ENCODE data around the gene RTN4RL1. TPM values are rescaled to one million over a fixed set of nuclear protein-coding genes. Genes with fewer than 3 reads are reported as not detected.

Gene RTN4RL1
- total and polyA plus RNA-seq, 2 experiments from 2014 or later: 32.2 to 45.4 TPM

DNA sequence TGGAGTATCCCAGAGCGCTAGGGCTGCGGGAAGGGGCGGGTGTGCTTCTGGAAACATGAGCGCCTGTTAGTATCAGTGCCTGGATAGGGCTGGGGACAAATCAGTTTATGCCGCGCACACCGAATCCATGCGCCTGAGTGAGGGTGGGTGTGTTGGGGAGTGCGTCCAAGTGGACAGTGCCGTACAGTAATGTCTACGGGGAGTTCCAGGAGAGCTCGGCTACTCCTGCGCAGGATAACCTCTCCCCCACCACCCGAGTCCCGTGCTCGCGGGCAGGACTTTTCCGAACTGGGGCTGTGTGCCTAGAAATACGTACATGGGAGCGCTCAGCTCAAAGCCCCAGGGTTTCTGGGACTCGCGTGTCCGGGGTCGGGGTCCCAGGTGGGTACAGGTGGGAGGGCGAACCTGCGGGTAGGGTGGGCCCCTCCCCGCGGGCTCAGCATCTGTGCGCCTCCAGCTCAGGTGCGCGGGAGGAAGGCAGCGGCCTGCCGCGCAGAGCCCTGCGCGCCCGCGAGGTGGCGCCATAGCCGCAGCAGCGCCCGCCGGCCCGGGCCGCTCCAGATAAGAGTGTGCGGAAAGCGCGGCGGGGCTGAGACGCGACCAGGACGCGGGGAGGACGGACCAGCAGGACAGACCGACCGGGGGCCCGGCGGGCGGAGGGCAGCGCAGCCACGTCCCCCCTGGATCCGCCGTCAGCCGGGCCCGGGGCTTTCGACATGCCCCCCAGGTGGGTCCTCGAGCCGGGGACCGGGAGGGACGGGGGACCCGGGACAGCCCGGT lies 29.6 kb upstream of the RTN4RL1 start, which contains the start of gene HIC1:
Gene HIC1, plus strand, starts transcription at position 592 of the 780 bp plus-strand sequence. CDS start 1,588 bp downstream, outside the sequence.
- Histone ChIP-seq H3K4me3 (peak within 1 kb of the TSS; percentile 60), H3K4me1 (ENCODE audit: low read depth) (peaks cover 11% of the 10 kb centered on the region), H3K9me3 (ENCODE audit: low read depth) (no peaks in the 10 kb centered on the region), H3K27ac (no peak within 1 kb of the TSS), H3K36me3 (no peaks in the 10 kb centered on the region), H3K27me3 (peaks cover 91% of the 10 kb centered on the region)
- DNase-seq (ENCODE audit: low read depth in 1 of 2, low spot score in 1 of 2): peak; percentile 84 to 86
- TF ChIP-seq, protein P1, sequence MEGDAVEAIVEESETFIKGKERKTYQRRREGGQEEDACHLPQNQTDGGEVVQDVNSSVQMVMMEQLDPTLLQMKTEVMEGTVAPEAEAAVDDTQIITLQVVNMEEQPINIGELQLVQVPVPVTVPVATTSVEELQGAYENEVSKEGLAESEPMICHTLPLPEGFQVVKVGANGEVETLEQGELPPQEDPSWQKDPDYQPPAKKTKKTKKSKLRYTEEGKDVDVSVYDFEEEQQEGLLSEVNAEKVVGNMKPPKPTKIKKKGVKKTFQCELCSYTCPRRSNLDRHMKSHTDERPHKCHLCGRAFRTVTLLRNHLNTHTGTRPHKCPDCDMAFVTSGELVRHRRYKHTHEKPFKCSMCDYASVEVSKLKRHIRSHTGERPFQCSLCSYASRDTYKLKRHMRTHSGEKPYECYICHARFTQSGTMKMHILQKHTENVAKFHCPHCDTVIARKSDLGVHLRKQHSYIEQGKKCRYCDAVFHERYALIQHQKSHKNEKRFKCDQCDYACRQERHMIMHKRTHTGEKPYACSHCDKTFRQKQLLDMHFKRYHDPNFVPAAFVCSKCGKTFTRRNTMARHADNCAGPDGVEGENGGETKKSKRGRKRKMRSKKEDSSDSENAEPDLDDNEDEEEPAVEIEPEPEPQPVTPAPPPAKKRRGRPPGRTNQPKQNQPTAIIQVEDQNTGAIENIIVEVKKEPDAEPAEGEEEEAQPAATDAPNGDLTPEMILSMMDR (IDR thresholded peaks at IDR 0.05; ENCODE audit: low read depth, low read length): peak; percentile 77

DNA sequence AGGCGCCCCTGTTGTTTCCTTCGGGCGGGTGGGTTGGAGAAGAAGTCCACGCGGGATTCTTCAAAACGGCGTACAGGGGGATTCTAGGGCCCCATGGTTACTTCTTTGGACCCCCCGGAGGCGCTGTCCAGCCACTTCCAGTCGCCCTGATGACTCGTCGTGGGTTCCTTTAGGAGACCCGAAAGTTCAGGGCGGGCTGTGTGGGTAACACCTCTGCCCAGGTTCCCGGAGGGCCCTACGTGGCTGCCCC lies 29.1 kb upstream of the RTN4RL1 start:
- Histone ChIP-seq H3K27me3 (peaks cover 91% of the 10 kb centered on the region), H3K36me3 (no peaks in the 10 kb centered on the region), H3K27ac (no peak overlapping the region), H3K9me3 (ENCODE audit: low read depth) (no peaks in the 10 kb centered on the region), H3K4me1 (ENCODE audit: low read depth) (peaks cover 11% of the 10 kb centered on the region), H3K4me3 (peak overlapping the region; percentile 60)
- TF ChIP-seq, protein P1 (IDR thresholded peaks at IDR 0.05; ENCODE audit: low read depth, low read length): no peak
- no peak for DNase-seq (ENCODE audit: low read depth in 1 of 2, low spot score in 1 of 2)

DNA sequence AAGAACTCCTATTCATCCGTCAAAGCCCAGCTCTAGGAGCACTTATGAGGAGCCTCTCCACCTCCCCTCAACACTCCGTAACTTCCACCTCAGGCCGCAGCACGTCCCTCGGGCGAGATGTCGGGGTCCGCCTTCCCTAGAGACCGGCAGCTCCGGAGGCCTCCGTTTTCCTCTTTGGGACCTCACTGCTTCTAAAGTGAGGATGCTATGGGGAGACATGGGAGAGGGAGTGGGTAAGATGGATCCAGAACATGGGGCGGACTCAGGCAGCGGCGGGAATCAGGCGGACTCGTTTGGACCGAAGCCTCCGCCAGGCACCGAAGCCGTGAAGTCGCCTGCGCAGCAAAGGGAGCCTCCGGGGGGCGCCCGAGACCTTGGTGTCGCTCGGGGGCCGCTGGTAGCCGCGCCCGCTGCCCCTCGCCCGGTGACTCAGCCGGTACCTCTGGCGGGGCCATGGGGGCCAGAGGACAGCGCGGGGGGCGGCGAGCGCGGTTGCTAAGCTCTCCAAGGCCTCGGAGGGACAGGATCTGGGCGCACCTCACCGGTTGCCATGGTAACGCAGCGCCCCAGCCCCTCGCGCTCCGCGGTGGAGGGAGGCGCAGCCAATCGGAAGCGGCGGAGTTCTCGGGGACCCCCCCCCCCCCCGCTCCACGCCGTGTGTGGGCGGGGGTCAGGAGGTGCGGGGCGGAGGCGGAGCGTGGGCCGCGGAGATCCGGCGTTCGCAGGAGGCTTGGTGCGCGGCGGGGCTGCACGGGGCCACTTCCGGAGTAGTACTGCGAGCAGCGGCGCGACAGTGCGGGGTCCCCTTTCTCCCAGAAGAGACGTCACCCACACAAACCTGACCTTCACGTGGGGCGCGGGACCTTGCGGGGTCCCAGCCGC lies 28.5 kb upstream of the RTN4RL1 start:
- TF ChIP-seq, protein P1 (IDR thresholded peaks at IDR 0.05; ENCODE audit: low read depth, low read length): peak; percentile 60
- DNase-seq (ENCODE audit: low read depth in 1 of 2, low spot score in 1 of 2): peak; percentile 78
- H3K27ac ChIP-seq: no peak overlapping the region
- peak overlapping the region; percentile 60 for H3K4me3 ChIP-seq
- H3K36me3 ChIP-seq: no peaks in the 10 kb centered on the region
- H3K9me3 ChIP-seq (ENCODE audit: low read depth): no peaks in the 10 kb centered on the region
- H3K4me1 ChIP-seq (ENCODE audit: low read depth): peaks cover 11% of the 10 kb centered on the region
- H3K27me3 ChIP-seq: peaks cover 91% of the 10 kb centered on the region

DNA sequence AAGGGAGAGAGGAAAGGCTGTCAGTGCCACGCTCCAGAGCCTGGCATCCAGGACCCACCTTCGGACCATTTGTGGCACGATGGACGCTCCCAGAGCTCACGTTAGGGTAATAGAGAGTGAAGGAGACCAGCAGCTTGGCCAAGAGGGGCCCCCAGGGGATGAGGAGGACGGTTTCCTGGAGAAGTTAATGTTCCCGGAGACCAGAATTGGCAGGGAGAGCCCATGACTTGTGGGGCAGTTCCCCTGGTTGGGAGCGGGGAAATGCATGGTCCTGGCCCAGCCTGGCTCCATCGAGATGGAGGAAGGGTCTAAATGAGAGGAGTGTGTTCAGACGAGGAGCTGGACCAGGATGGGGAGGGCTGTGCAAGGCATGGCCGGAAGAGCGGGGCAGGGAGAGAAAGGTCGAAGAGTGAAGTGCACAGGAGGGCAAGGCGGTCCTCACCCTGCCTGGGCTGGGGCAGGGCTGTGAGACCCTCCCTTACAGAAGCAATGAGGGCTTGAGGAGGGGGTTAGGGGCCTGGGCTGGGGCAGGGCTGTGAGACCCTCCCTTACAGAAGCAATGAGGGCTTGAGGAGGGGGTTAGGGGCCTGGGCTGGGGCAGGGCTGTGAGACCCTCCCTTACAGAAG lies 26.9 kb upstream of the RTN4RL1 start:
- Histone ChIP-seq H3K36me3 (no peaks in the 10 kb centered on the region), H3K9me3 (ENCODE audit: low read depth) (no peaks in the 10 kb centered on the region), H3K4me1 (ENCODE audit: low read depth) (peaks cover 11% of the 10 kb centered on the region), H3K27ac (no peak overlapping the region), H3K27me3 (peaks cover 81% of the 10 kb centered on the region), H3K4me3 (no peak overlapping the region)
- TF ChIP-seq, protein P1 (IDR thresholded peaks at IDR 0.05; ENCODE audit: low read depth, low read length): no peak
- no peak for DNase-seq (ENCODE audit: low read depth in 1 of 2, low spot score in 1 of 2)

DNA sequence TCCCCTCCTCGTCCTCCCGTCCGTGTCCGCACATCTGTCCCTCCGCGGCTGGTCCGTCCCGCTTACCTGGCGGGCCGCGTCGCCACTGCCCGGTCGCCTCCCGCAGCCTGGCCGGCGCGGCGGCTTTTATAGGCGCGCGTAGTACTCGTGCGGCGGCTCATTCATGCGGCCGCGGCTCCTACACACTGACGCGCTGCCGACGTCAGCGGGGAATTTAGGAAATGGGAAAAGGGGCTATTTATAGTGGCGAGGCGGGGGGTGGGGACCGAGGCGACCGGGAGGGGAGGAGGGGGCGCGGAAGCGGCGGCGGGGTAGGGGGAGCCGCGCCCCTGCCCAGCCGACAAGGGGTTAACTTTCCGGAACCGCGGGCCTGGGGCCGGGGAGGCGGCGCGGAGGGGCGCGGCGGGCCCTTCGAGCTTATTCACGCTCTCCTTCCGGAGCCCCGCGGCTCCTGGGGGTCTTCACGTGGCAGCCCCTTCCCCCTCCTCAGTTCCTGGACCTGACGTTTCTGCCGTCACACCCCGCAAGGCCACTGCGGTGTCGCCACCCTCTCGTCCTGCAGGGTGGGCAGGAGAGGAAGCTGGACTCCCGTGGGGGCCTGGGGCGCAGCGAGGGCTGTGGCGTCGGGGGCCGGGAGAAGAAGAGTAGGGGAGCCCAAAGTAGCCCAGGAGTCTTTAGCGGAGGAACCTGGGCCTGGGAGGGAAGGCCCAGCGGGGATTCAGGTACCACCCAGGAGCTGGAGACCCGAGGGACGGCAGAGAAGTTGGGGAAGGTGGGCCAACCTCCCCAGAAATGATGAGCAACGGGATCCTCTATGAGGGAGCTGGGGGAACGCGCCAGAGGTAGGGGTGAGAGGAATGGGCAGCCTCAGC lies 26.2 kb upstream of the RTN4RL1 start:
- Histone ChIP-seq H3K36me3 (no peaks in the 10 kb centered on the region), H3K9me3 (ENCODE audit: low read depth) (no peaks in the 10 kb centered on the region), H3K27me3 (peaks cover 74% of the 10 kb centered on the region), H3K27ac (no peak overlapping the region), H3K4me1 (ENCODE audit: low read depth) (peaks cover 10% of the 10 kb centered on the region), H3K4me3 (peak overlapping the region; percentile 75)
- TF ChIP-seq, protein P1 (IDR thresholded peaks at IDR 0.05; ENCODE audit: low read depth, low read length): no peak
- peak; percentile 57 to 75 for DNase-seq (ENCODE audit: low read depth in 1 of 2, low spot score in 1 of 2)
